Spleen (tissue), 7 donors: Measurements from ENCODE around the gene KCNQ1.

ENCODE experiments used
- CTCF ChIP-seq, 11 experiments: fragments of 200-600 bp in 7 of 11; fragments of 450-650 bp in 4 of 11; sonication (generic) in 4 of 11; IDR thresholded peaks in 8 of 11; conservative IDR thresholded peaks in 3 of 11; 1 replicate in 7 of 11; 2 replicates in 4 of 11; pipeline versions ENCODE4 v1.4.0 to v1.8.0; 2016 to 2021; ENCODE audit warnings: antibody characterized with exemption in 11 of 11, inconsistent platforms in 4 of 11, mild to moderate bottlenecking in 1 of 11
- POLR2A ChIP-seq, 3 donors: fragments of 450-650 bp; IDR thresholded peaks; one replicate each; pipeline ENCODE4 v1.5.1; 2017; ENCODE audit warnings: antibody characterized with exemption in 3 of 3, mild to moderate bottlenecking in 1 of 3
- donor health status: DM: no; HTN: no; CAD: no; lungs with moderate emphysema.
- donor health status: DM: no; HTN: no; CAD: no.
- donor health status: DM: no; HTN: no; CAD: no.

- TF ChIP-seq POLR2A (IDR thresholded peaks at IDR 0.05), result no peak
- TF ChIP-seq CTCF (IDR thresholded peaks at IDR 0.05 in 8 of 11, conservative IDR thresholded peaks at IDR 0.05 in 3 of 11), result no peak
Observed at GRCh38 chr11:2548596-2548995, 103.8 kb downstream of the KCNQ1 start.
